Stimulated activated CD4-positive, alpha-beta T cell treated with anti-CD3 and anti-CD28 coated beads, Interleukin-1b, Interleukin-23, amount 100 ng/mL, for 48 hours (primary cell): ENCODE data around the gene KCNJ12.
A peak's percentile ranks its signal among the peaks of the same experiment; 100 is the strongest.
"Not testable (repeated sequence)": the region's sequence is repeated elsewhere in the genome, so short reads cannot be mapped to it uniquely, and the experiment has no call there.

ENCODE experiments used
- DNase-seq: peaks from one replicate; pipeline ENCODE4 v3.0.0-alpha.2; 2020

The KCNJ12 gene

GRCh38 chr17:21425321-21425720 lies 49.2 kb downstream of the KCNJ12 start:
- DNase-seq: no peak

GRCh38 chr17:21425736-21426135 lies 49.6 kb downstream of the KCNJ12 start:
- no peak for DNase-seq

- not testable (repeated sequence) for DNase-seq
These were observed 50.1 kb downstream of the KCNJ12 start for GRCh38 chr17:21426246-21426645.

GRCh38 chr17:21426876-21427275 lies 50.7 kb downstream of the KCNJ12 start:
- DNase-seq: not testable (repeated sequence)

GRCh38 chr17:21427727-21428126 lies 51.6 kb downstream of the KCNJ12 start:
- not testable (repeated sequence) for DNase-seq

GRCh38 chr17:21428752-21429424 lies 52.7 kb downstream of the KCNJ12 start:
- DNase-seq: not testable (repeated sequence)

GRCh38 chr17:21429921-21430628 lies 53.9 kb downstream of the KCNJ12 start:
- DNase-seq: not testable (repeated sequence)

- not testable (repeated sequence) for DNase-seq
These were observed 57.8 kb downstream of the KCNJ12 start for GRCh38 chr17:21433971-21434370.

- not testable (repeated sequence) for DNase-seq
These were observed 58.8 kb downstream of the KCNJ12 start for GRCh38 chr17:21434976-21435375.

GRCh38 chr17:21436481-21436880 lies 60.3 kb downstream of the KCNJ12 start:
- DNase-seq: not testable (repeated sequence)

GRCh38 chr17:21436883-21437836 lies 61.0 kb downstream of the KCNJ12 start:
- DNase-seq: not testable (repeated sequence)

GRCh38 chr17:21438316-21439014 lies 62.3 kb downstream of the KCNJ12 start:
- not testable (repeated sequence) for DNase-seq

- DNase-seq: not testable (repeated sequence)
These were observed 62.8 kb downstream of the KCNJ12 start for GRCh38 chr17:21439015-21439336.

- DNase-seq: no peak
These were observed 69.0 kb downstream of the KCNJ12 start for GRCh38 chr17:21445091-21445650.

GRCh38 chr17:21447552-21447951 lies 71.4 kb downstream of the KCNJ12 start:
- not testable (repeated sequence) for DNase-seq

- DNase-seq: not testable (repeated sequence)
These were observed 73.7 kb downstream of the KCNJ12 start for GRCh38 chr17:21449891-21450290.

- DNase-seq: no peak
These were observed 75.8 kb downstream of the KCNJ12 start for GRCh38 chr17:21451975-21452374.

GRCh38 chr17:21452377-21453143 lies 76.4 kb downstream of the KCNJ12 start:
- peak; percentile 28 for DNase-seq

- no peak for DNase-seq
These were observed 77.2 kb downstream of the KCNJ12 start for GRCh38 chr17:21453144-21453898.

- not testable (repeated sequence) for DNase-seq
These were observed 77.8 kb downstream of the KCNJ12 start for GRCh38 chr17:21454006-21454405.

GRCh38 chr17:21454441-21454840 lies 78.3 kb downstream of the KCNJ12 start:
- no peak for DNase-seq
